OCI-LY1 (cell line): Measurements from ENCODE around the gene XRN1.

Source experiments
- EZH2 ChIP-seq: fragments of 200-600 bp; sonication (generic), shearing (Covaris generic); IDR thresholded peaks from 2 replicates; pipeline ENCODE4 v1.8.0; 2017; ENCODE audit warnings: borderline replicate concordance, mixed run types, mild to moderate bottlenecking, antibody characterized with exemption, low read length, moderate library complexity, mixed read lengths
- TF ChIP-seq, protein P1 (sequence below): fragments of 200-600 bp; sonication (generic), shearing (Covaris generic); IDR thresholded peaks from 2 replicates; pipeline ENCODE4 v1.5.1; 2017; ENCODE audit warnings: mild to moderate bottlenecking, antibody characterized with exemption, low read length, moderate library complexity, mixed read lengths

DNA sequence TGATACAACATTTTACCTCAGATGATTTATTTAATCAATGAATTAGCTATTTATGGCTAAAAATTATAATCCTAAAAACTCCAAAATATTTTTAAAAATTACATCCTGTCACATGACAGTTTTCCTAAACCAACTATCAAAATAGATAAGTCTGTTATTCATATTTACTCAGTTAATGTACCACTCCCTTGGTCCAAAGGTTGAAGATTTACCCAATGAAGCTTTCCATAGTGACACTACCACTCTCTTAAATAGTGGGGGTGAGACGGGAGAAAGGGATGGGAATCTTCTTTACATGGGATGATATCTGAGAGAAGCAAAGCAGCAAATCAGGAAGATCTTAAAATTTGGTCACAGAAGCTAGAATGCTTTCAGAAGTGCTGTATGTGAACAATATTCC is 30.5 kb downstream of the XRN1 start:
- TF ChIP-seq, protein P1, sequence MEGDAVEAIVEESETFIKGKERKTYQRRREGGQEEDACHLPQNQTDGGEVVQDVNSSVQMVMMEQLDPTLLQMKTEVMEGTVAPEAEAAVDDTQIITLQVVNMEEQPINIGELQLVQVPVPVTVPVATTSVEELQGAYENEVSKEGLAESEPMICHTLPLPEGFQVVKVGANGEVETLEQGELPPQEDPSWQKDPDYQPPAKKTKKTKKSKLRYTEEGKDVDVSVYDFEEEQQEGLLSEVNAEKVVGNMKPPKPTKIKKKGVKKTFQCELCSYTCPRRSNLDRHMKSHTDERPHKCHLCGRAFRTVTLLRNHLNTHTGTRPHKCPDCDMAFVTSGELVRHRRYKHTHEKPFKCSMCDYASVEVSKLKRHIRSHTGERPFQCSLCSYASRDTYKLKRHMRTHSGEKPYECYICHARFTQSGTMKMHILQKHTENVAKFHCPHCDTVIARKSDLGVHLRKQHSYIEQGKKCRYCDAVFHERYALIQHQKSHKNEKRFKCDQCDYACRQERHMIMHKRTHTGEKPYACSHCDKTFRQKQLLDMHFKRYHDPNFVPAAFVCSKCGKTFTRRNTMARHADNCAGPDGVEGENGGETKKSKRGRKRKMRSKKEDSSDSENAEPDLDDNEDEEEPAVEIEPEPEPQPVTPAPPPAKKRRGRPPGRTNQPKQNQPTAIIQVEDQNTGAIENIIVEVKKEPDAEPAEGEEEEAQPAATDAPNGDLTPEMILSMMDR, result no peak
- no peak for TF ChIP-seq EZH2
